ENCODE measurements around the gene GALNT1. TPM values are rescaled to one million over a fixed set of nuclear protein-coding genes. Genes with fewer than 3 reads are reported as not detected.

Gene GALNT1
- total RNA-seq, 1 experiment from 2014 or later: 77.9 TPM

DNA sequence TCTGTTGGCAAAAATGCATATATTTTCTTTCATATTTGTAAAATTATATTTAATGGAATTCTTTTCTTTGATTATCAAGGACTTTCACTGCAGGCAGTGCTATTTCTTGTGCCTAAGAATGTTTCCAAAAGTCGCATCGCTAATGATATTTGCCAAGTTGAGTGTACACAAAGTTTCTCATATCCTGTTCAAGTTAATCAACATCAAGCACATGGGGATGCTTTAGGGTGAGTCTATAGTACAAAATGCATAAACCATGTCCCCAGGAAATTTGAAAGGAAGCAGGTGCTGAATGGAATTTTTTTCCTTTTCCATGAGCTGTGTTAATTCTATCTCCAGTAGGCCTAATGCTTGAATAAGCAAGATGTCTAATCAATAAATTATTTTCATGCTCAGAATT is 129.7 kb downstream of the GALNT1 start:
- H4K91ac ChIP-seq (ENCODE audit: insufficient read length, low read depth, low read length): no peak overlapping the region
- peaks cover 3 to 13% of the 10 kb centered on the region in 2 experiments; a peak in 2 of 4 replicates for H3K4me1 Mint-ChIP-seq
- H3K9me3 Mint-ChIP-seq: peaks cover 0 to 5% of the 10 kb centered on the region in 2 experiments; a peak in 2 of 5 replicates
- no peak overlapping the region for H3K18ac ChIP-seq (ENCODE audit: insufficient read length, low read depth, low read length)
- no peaks in the 10 kb centered on the region for H3K27me3 Mint-ChIP-seq (ENCODE audit: low read depth)
- no peak overlapping the region for H3K27ac Mint-ChIP-seq
- H3K27ac ChIP-seq (ENCODE audit: insufficient read length, low read depth, low read length): no peak overlapping the region
- H3K4ac ChIP-seq (ENCODE audit: low read depth, low read length): no peak overlapping the region
- no peak overlapping the region for H2BK20ac ChIP-seq (ENCODE audit: low read depth, low read length, poor library complexity, severe bottlenecking)
- no peaks in the 10 kb centered on the region for H4K20me1 ChIP-seq (ENCODE audit: control insufficient read depth, insufficient read depth, insufficient read length)
- H3K56ac ChIP-seq (ENCODE audit: insufficient read length, low read depth, low read length): no peak overlapping the region
- no peaks in the 10 kb centered on the region for H3K4me1 ChIP-seq (ENCODE audit: insufficient read depth, low read length)
- H2BK120ac ChIP-seq (ENCODE audit: low read depth, low read length, poor library complexity, severe bottlenecking): no peak overlapping the region
- TF ChIP-seq, protein P1, sequence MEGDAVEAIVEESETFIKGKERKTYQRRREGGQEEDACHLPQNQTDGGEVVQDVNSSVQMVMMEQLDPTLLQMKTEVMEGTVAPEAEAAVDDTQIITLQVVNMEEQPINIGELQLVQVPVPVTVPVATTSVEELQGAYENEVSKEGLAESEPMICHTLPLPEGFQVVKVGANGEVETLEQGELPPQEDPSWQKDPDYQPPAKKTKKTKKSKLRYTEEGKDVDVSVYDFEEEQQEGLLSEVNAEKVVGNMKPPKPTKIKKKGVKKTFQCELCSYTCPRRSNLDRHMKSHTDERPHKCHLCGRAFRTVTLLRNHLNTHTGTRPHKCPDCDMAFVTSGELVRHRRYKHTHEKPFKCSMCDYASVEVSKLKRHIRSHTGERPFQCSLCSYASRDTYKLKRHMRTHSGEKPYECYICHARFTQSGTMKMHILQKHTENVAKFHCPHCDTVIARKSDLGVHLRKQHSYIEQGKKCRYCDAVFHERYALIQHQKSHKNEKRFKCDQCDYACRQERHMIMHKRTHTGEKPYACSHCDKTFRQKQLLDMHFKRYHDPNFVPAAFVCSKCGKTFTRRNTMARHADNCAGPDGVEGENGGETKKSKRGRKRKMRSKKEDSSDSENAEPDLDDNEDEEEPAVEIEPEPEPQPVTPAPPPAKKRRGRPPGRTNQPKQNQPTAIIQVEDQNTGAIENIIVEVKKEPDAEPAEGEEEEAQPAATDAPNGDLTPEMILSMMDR (conservative IDR thresholded peaks at IDR 0.05): no peak
- H2AK5ac ChIP-seq (ENCODE audit: insufficient read length, low read length): no peak overlapping the region
- H2BK15ac ChIP-seq (ENCODE audit: low read depth, low read length): no peak overlapping the region
- H3T11ph ChIP-seq (ENCODE audit: low read length): no peak overlapping the region
- no peak overlapping the region for H2AFZ ChIP-seq (ENCODE audit: low read length)
- H4K5ac ChIP-seq (ENCODE audit: insufficient read length, low read depth, low read length): no peak overlapping the region
- DNase-seq: no peak
- no peak overlapping the region for H3K14ac ChIP-seq (ENCODE audit: insufficient read depth, low read length)
- H3K9me3 ChIP-seq (ENCODE audit: control insufficient read depth, low read depth, low read length): no peaks in the 10 kb centered on the region
- H3K27me3 ChIP-seq (ENCODE audit: insufficient read depth, low read length): no peaks in the 10 kb centered on the region
- H3K79me1 ChIP-seq (ENCODE audit: insufficient read depth, low read depth, low read length, poor library complexity, severe bottlenecking): no peaks in the 10 kb centered on the region
- no peak overlapping the region for H3K23ac ChIP-seq (ENCODE audit: insufficient read length, low read depth, low read length)
- no peak overlapping the region for H3K9ac ChIP-seq (ENCODE audit: extremely low read depth, insufficient read length, low read length)
- WGBS (ENCODE audit: extremely low coverage, insufficient read length, low lambda C conversion rate): no CpG with 5 or more reads among the region's 2 CpGs
- H3K79me2 ChIP-seq (ENCODE audit: insufficient read depth, low read length): no peaks in the 10 kb centered on the region
- H3K23me2 ChIP-seq (ENCODE audit: insufficient read length, low read depth, low read length, poor library complexity, severe bottlenecking): no peaks in the 10 kb centered on the region
- H3K4me3 Mint-ChIP-seq: no peak overlapping the region
- peaks cover 3 to 17% (median 10%) of the 10 kb centered on the region in 3 experiments; a peak in 4 of 7 replicates for H3K36me3 Mint-ChIP-seq (ENCODE audit: insufficient read depth in 1 of 3, low read depth in 3 of 3)
- no peak overlapping the region for H3K4me2 ChIP-seq (ENCODE audit: insufficient read depth, insufficient read length, low read length)
- H4K8ac ChIP-seq (replicated peaks; ENCODE audit: insufficient read length, low read depth, low read length): no peak overlapping the region
- no peak overlapping the region for H2BK5ac ChIP-seq (ENCODE audit: insufficient read length, low read length)
- H2BK12ac ChIP-seq (ENCODE audit: insufficient read length, low read depth, low read length): no peak overlapping the region
